ENCODE results near the gene SLC16A13.

The SLC16A13 gene

GRCh38 chr17:7064261-7064660 lies 28.4 kb downstream of the SLC16A13 start:
- Mint-ChIP-seq H3K36me3 (ENCODE audit: insufficient read depth) (peaks cover 3% of the 10 kb centered on the region), H3K9me3 (peaks cover 10% of the 10 kb centered on the region), H3K4me1 (no peaks in the 10 kb centered on the region), H3K27ac (ENCODE audit: low read depth) (no peak overlapping the region), H3K27me3 (peaks cover 41% of the 10 kb centered on the region), H3K4me3 (no peak overlapping the region)
- no peak for DNase-seq (ENCODE audit: low spot score in 2 of 2)
- ATAC-seq (replicated peaks; ENCODE audit: extremely low read depth, poor library complexity, severe bottlenecking): no peak

- no peak for ATAC-seq (replicated peaks; ENCODE audit: extremely low read depth, poor library complexity, severe bottlenecking)
- H3K9me3 Mint-ChIP-seq: peaks cover 10% of the 10 kb centered on the region
- H3K36me3 Mint-ChIP-seq (ENCODE audit: insufficient read depth): peaks cover 3% of the 10 kb centered on the region
- no peaks in the 10 kb centered on the region for H3K4me1 Mint-ChIP-seq
- peaks cover 20% of the 10 kb centered on the region for H3K27me3 Mint-ChIP-seq
- H3K4me3 Mint-ChIP-seq: no peak overlapping the region
- H3K27ac Mint-ChIP-seq (ENCODE audit: low read depth): no peak overlapping the region
- no peak for DNase-seq (ENCODE audit: low spot score in 2 of 2)
Observed at GRCh38 chr17:7067198-7067597, 31.4 kb downstream of the SLC16A13 start.

- H3K36me3 Mint-ChIP-seq (ENCODE audit: insufficient read depth): peaks cover 3% of the 10 kb centered on the region
- no peak overlapping the region for H3K27ac Mint-ChIP-seq (ENCODE audit: low read depth)
- H3K9me3 Mint-ChIP-seq: peaks cover 10% of the 10 kb centered on the region
- DNase-seq (ENCODE audit: low spot score in 2 of 2): no peak
- no peak for ATAC-seq (replicated peaks; ENCODE audit: extremely low read depth, poor library complexity, severe bottlenecking)
- peaks cover 11% of the 10 kb centered on the region for H3K27me3 Mint-ChIP-seq
- no peak overlapping the region for H3K4me3 Mint-ChIP-seq
- H3K4me1 Mint-ChIP-seq: no peaks in the 10 kb centered on the region
Observed at GRCh38 chr17:7068268-7068667, 32.5 kb downstream of the SLC16A13 start.

GRCh38 chr17:7070712-7071111 lies 34.9 kb downstream of the SLC16A13 start:
- Mint-ChIP-seq H3K27ac (ENCODE audit: low read depth) (no peak overlapping the region), H3K27me3 (no peaks in the 10 kb centered on the region), H3K4me3 (no peak overlapping the region), H3K9me3 (peaks cover 10% of the 10 kb centered on the region), H3K36me3 (ENCODE audit: insufficient read depth) (peaks cover 3% of the 10 kb centered on the region), H3K4me1 (no peaks in the 10 kb centered on the region)
- DNase-seq (ENCODE audit: low spot score in 2 of 2) (no peak), ATAC-seq (replicated peaks; ENCODE audit: extremely low read depth, poor library complexity, severe bottlenecking) (no peak)

GRCh38 chr17:7072406-7072805 lies 36.6 kb downstream of the SLC16A13 start:
- ATAC-seq (replicated peaks; ENCODE audit: extremely low read depth, poor library complexity, severe bottlenecking) (no peak), DNase-seq (ENCODE audit: low spot score in 2 of 2) (no peak)
- no peaks in the 10 kb centered on the region for H3K4me1 Mint-ChIP-seq
- no peak overlapping the region for H3K27ac Mint-ChIP-seq (ENCODE audit: low read depth)
- H3K36me3 Mint-ChIP-seq (ENCODE audit: insufficient read depth): peaks cover 3% of the 10 kb centered on the region
- no peak overlapping the region for H3K4me3 Mint-ChIP-seq
- peaks cover 10% of the 10 kb centered on the region for H3K9me3 Mint-ChIP-seq
- H3K27me3 Mint-ChIP-seq: no peaks in the 10 kb centered on the region

- no peak for ATAC-seq (replicated peaks; ENCODE audit: extremely low read depth, poor library complexity, severe bottlenecking)
- H3K27me3 Mint-ChIP-seq: no peaks in the 10 kb centered on the region
- no peak for DNase-seq (ENCODE audit: low spot score in 2 of 2)
- peaks cover 2% of the 10 kb centered on the region for H3K4me1 Mint-ChIP-seq
- H3K27ac Mint-ChIP-seq (ENCODE audit: low read depth): no peak overlapping the region
- H3K9me3 Mint-ChIP-seq: no peaks in the 10 kb centered on the region
- H3K36me3 Mint-ChIP-seq (ENCODE audit: insufficient read depth): no peaks in the 10 kb centered on the region
- no peak overlapping the region for H3K4me3 Mint-ChIP-seq
Observed at GRCh38 chr17:7074931-7075330, 39.1 kb downstream of the SLC16A13 start.

- peaks cover 3% of the 10 kb centered on the region for H3K36me3 Mint-ChIP-seq (ENCODE audit: insufficient read depth)
- H3K27ac Mint-ChIP-seq (ENCODE audit: low read depth): peak overlapping the region; percentile 65
- no peaks in the 10 kb centered on the region for H3K9me3 Mint-ChIP-seq
- no peak overlapping the region for H3K4me3 Mint-ChIP-seq
- no peak for ATAC-seq (replicated peaks; ENCODE audit: extremely low read depth, poor library complexity, severe bottlenecking)
- no peaks in the 10 kb centered on the region for H3K27me3 Mint-ChIP-seq
- no peak for DNase-seq (ENCODE audit: low spot score in 2 of 2)
- peaks cover 27% of the 10 kb centered on the region for H3K4me1 Mint-ChIP-seq
Observed at GRCh38 chr17:7077911-7078546, 42.2 kb downstream of the SLC16A13 start.

GRCh38 chr17:7078711-7079110 lies 42.9 kb downstream of the SLC16A13 start:
- Mint-ChIP-seq H3K9me3 (no peaks in the 10 kb centered on the region), H3K4me3 (no peak overlapping the region), H3K27me3 (no peaks in the 10 kb centered on the region), H3K4me1 (peaks cover 27% of the 10 kb centered on the region), H3K27ac (ENCODE audit: low read depth) (no peak overlapping the region), H3K36me3 (ENCODE audit: insufficient read depth) (peaks cover 3% of the 10 kb centered on the region)
- ATAC-seq (replicated peaks; ENCODE audit: extremely low read depth, poor library complexity, severe bottlenecking): no peak
- DNase-seq (ENCODE audit: low spot score in 2 of 2): no peak

GRCh38 chr17:7079581-7080455 lies 44.0 kb downstream of the SLC16A13 start, which contains the start of gene CLEC10A:
TSS of gene CLEC10A (minus strand) at chr17:7080251. CDS start at chr17:7078812, 1,439 bp downstream.
- Mint-ChIP-seq H3K4me3 (no peak within 1 kb of the TSS), H3K4me1 (peaks cover 33% of the 10 kb centered on the region), H3K9me3 (no peaks in the 10 kb centered on the region), H3K36me3 (ENCODE audit: insufficient read depth) (peaks cover 3% of the 10 kb centered on the region), H3K27me3 (no peaks in the 10 kb centered on the region), H3K27ac (ENCODE audit: low read depth) (no peak within 1 kb of the TSS)
- ATAC-seq (replicated peaks; ENCODE audit: extremely low read depth, poor library complexity, severe bottlenecking) (no peak), DNase-seq (ENCODE audit: low spot score in 2 of 2) (no peak)

- no peak overlapping the region for H3K4me3 Mint-ChIP-seq
Observed at GRCh38 chr17:7080456-7081041, 44.7 kb downstream of the SLC16A13 start.

GRCh38 chr17:7081341-7082062 lies 45.7 kb downstream of the SLC16A13 start:
- ATAC-seq (replicated peaks; ENCODE audit: extremely low read depth, poor library complexity, severe bottlenecking) (peak; percentile 97), DNase-seq (ENCODE audit: low spot score in 2 of 2) (peak in 1 of 2 donors; percentile 52)
- no peak overlapping the region for H3K27ac Mint-ChIP-seq (ENCODE audit: low read depth)
- H3K4me3 Mint-ChIP-seq: peak overlapping the region; percentile 54
- peaks cover 8% of the 10 kb centered on the region for H3K27me3 Mint-ChIP-seq
- no peaks in the 10 kb centered on the region for H3K9me3 Mint-ChIP-seq
- peaks cover 33% of the 10 kb centered on the region for H3K4me1 Mint-ChIP-seq
- H3K36me3 Mint-ChIP-seq (ENCODE audit: insufficient read depth): peaks cover 3% of the 10 kb centered on the region

More at GRCh38 chr17:7080456-7081041, 44.7 kb downstream of the SLC16A13 start:
- DNase-seq (ENCODE audit: low spot score in 2 of 2): no peak
- no peaks in the 10 kb centered on the region for H3K9me3 Mint-ChIP-seq
- no peaks in the 10 kb centered on the region for H3K27me3 Mint-ChIP-seq
- no peak for ATAC-seq (replicated peaks; ENCODE audit: extremely low read depth, poor library complexity, severe bottlenecking)
- H3K36me3 Mint-ChIP-seq (ENCODE audit: insufficient read depth): peaks cover 3% of the 10 kb centered on the region
- peaks cover 33% of the 10 kb centered on the region for H3K4me1 Mint-ChIP-seq
- no peak overlapping the region for H3K27ac Mint-ChIP-seq (ENCODE audit: low read depth)

GRCh38 chr17:7083592-7083991 lies 47.8 kb downstream of the SLC16A13 start:
- Mint-ChIP-seq H3K27ac (ENCODE audit: low read depth) (no peak overlapping the region), H3K9me3 (no peaks in the 10 kb centered on the region), H3K27me3 (peaks cover 22% of the 10 kb centered on the region), H3K36me3 (ENCODE audit: insufficient read depth) (peaks cover 3% of the 10 kb centered on the region), H3K4me1 (peaks cover 33% of the 10 kb centered on the region), H3K4me3 (no peak overlapping the region)
- DNase-seq (ENCODE audit: low spot score in 2 of 2): no peak
- ATAC-seq (replicated peaks; ENCODE audit: extremely low read depth, poor library complexity, severe bottlenecking): no peak

Measured in central memory CD8-positive, alpha-beta T cell (primary cell).